HG02970 (cell line): ENCODE measurements around the gene PCDHGB7.
"Not testable (repeated sequence)": the region's sequence is repeated elsewhere in the genome, so short reads cannot be mapped to it uniquely, and the experiment has no call there.

ENCODE experiments used
- ATAC-seq: cut with Tn5 transposase; IDR thresholded peaks from one replicate; pipeline ENCODE4 v1.9.1; 2021; ENCODE audit warnings: mild to moderate bottlenecking, moderate library complexity, moderate number of reproducible peaks; ENCODE audit not compliant: unreplicated experiment, low FRiP score

The PCDHGB7 gene

GRCh38 chr5:141417494-141418172 is at the start of gene PCDHGB7:
Gene PCDHGB7, plus strand, starts transcription at chr5:141417677. Its CDS starts 183 bp downstream, at chr5:141417860.
- ATAC-seq: peak; percentile 57

GRCh38 chr5:141369994-141370848 is 47.3 kb upstream of the PCDHGB7 start, which contains the start of gene PCDHGB3:
Gene PCDHGB3, plus strand, starts transcription at chr5:141370242. Its CDS starts 153 bp downstream, at chr5:141370395.
- ATAC-seq: no peak

- ATAC-seq: no peak
Measured at GRCh38 chr5:141371572-141372475, 45.7 kb upstream of the PCDHGB7 start.

- no peak for ATAC-seq
Measured at GRCh38 chr5:141373673-141374317, 43.7 kb upstream of the PCDHGB7 start, which contains the start of gene PCDHGA6. Gene PCDHGA6, plus strand, starts transcription at chr5:141373891. Its CDS starts 193 bp downstream, at chr5:141374084.

GRCh38 chr5:141374627-141375026 is 42.9 kb upstream of the PCDHGB7 start:
- no peak for ATAC-seq

GRCh38 chr5:141375444-141376155 is 41.9 kb upstream of the PCDHGB7 start:
- ATAC-seq: not testable (repeated sequence)

- no peak for ATAC-seq
Measured at GRCh38 chr5:141382469-141383294, 34.8 kb upstream of the PCDHGB7 start, which contains the start of gene PCDHGA7. Gene PCDHGA7, plus strand, starts transcription at chr5:141382742. Its CDS starts 158 bp downstream, at chr5:141382900.

- no peak for ATAC-seq
Measured at GRCh38 chr5:141383345-141383744, 34.1 kb upstream of the PCDHGB7 start.

- no peak for ATAC-seq
Measured at GRCh38 chr5:141384471-141385267, 32.8 kb upstream of the PCDHGB7 start.

GRCh38 chr5:141387557-141388311 is 29.7 kb upstream of the PCDHGB7 start, which contains the start of gene PCDHGB4:
Gene PCDHGB4, plus strand, starts transcription at chr5:141387698. Its CDS starts 187 bp downstream, at chr5:141387885.
- ATAC-seq: not testable (repeated sequence)

GRCh38 chr5:141388661-141389060 is 28.8 kb upstream of the PCDHGB7 start:
- ATAC-seq: no peak

GRCh38 chr5:141389153-141390042 is 28.1 kb upstream of the PCDHGB7 start:
- no peak for ATAC-seq

GRCh38 chr5:141392429-141393198 is 24.9 kb upstream of the PCDHGB7 start, which contains the start of gene PCDHGA8:
Gene PCDHGA8, plus strand, starts transcription at chr5:141392633. Its CDS starts 181 bp downstream, at chr5:141392814.
- ATAC-seq: no peak

- ATAC-seq: no peak
Measured at GRCh38 chr5:141393267-141393666, 24.2 kb upstream of the PCDHGB7 start.
